ENCODE data around the gene CELF6. TPM values are rescaled to one million over a fixed set of nuclear protein-coding genes. Genes with fewer than 3 reads are reported as not detected.

CELF6 gene
- total RNA-seq (0.99 TPM), polyA plus RNA-seq (17.7 TPM)
- long read RNA-seq, donor 1: 0 reads
- long read RNA-seq, donor 2: 0 reads
- long read RNA-seq, donor 3: 0 reads
- long read RNA-seq, donor 4: 0 reads
- long read RNA-seq, donor 5: 0 reads
- long read RNA-seq, donor 6: 0 reads
- long read RNA-seq, donor 7: 0 reads
- long read RNA-seq, donor 8: 0 reads
- long read RNA-seq, donor 9: 0 reads
- long read RNA-seq, donor 10: 0 reads

- no peak within 1 kb of the TSS for H3K27ac ChIP-seq (ENCODE audit: low read depth in 1 of 2, low read length in 1 of 2)
- 1% methylated on average over 57 of the region's 58 CpGs for WGBS
These were observed at the start of gene CELF6 for GRCh38 chr15:72319985-72320671. TSS of gene CELF6 (minus strand) at chr15:72320157. CDS start at chr15:72319874, 283 bp downstream.

GRCh38 chr15:72368899-72369298 lies 48.9 kb upstream of the CELF6 start:
- H3K4me3 ChIP-seq (ENCODE audit: low read length in 2 of 2): no peak overlapping the region
- no peaks in the 10 kb centered on the region for H3K9me3 ChIP-seq (ENCODE audit: control insufficient read depth in 2 of 2, insufficient read depth in 1 of 2, low read length in 1 of 2)
- H3K4me1 ChIP-seq (ENCODE audit: control insufficient read depth in 2 of 2, insufficient read depth in 2 of 2, low read length in 2 of 2): peaks cover 3 to 9% of the 10 kb centered on the region in 2 donors
- DNase-seq (ENCODE audit: low read depth in 6 of 9, low spot score in 9 of 9): no peak
- H3K27ac ChIP-seq (ENCODE audit: low read depth in 1 of 2, low read length in 1 of 2): no peak overlapping the region
- peaks cover 6 to 18% of the 10 kb centered on the region in 2 donors for H3K36me3 ChIP-seq (ENCODE audit: control insufficient read depth in 2 of 2, insufficient read depth in 2 of 2, low read length in 1 of 2)
- no peaks in the 10 kb centered on the region for H3K27me3 ChIP-seq (ENCODE audit: control insufficient read depth in 2 of 2, insufficient read depth in 1 of 2, low read length in 1 of 2)
- WGBS: 96% methylated on average over 2 of the region's 2 CpGs

More at GRCh38 chr15:72319985-72320671, at the start of gene CELF6:
- Histone ChIP-seq H3K9me3 (ENCODE audit: control insufficient read depth in 2 of 2, insufficient read depth in 1 of 2, low read length in 1 of 2) (no peaks in the 10 kb centered on the region), H3K27me3 (ENCODE audit: control insufficient read depth in 2 of 2, insufficient read depth in 1 of 2, low read length in 1 of 2) (peaks cover 6 to 32% of the 10 kb centered on the region in 2 donors), H3K4me3 (ENCODE audit: low read length in 2 of 2) (peak within 1 kb of the TSS; percentile 24 to 52), H3K36me3 (ENCODE audit: control insufficient read depth in 2 of 2, insufficient read depth in 2 of 2, low read length in 1 of 2) (no peaks in the 10 kb centered on the region), H3K4me1 (ENCODE audit: control insufficient read depth in 2 of 2, insufficient read depth in 2 of 2, low read length in 2 of 2) (peaks cover 4 to 7% of the 10 kb centered on the region in 2 donors)
- DNase-seq (ENCODE audit: low read depth in 6 of 9, low spot score in 9 of 9): peak in 8 of 9 donors; percentile 24 to 81 (median 64)

GRCh38 chr15:72368325-72368724 lies 48.4 kb upstream of the CELF6 start:
- Histone ChIP-seq H3K4me3 (ENCODE audit: low read length in 2 of 2) (no peak overlapping the region), H3K4me1 (ENCODE audit: control insufficient read depth in 2 of 2, insufficient read depth in 2 of 2, low read length in 2 of 2) (peaks cover 3 to 9% of the 10 kb centered on the region in 2 donors), H3K27ac (ENCODE audit: low read depth in 1 of 2, low read length in 1 of 2) (no peak overlapping the region), H3K9me3 (ENCODE audit: control insufficient read depth in 2 of 2, insufficient read depth in 1 of 2, low read length in 1 of 2) (no peaks in the 10 kb centered on the region), H3K27me3 (ENCODE audit: control insufficient read depth in 2 of 2, insufficient read depth in 1 of 2, low read length in 1 of 2) (no peaks in the 10 kb centered on the region), H3K36me3 (ENCODE audit: control insufficient read depth in 2 of 2, insufficient read depth in 2 of 2, low read length in 1 of 2) (peaks cover 6 to 20% of the 10 kb centered on the region in 2 donors)
- no peak for DNase-seq (ENCODE audit: low read depth in 6 of 9, low spot score in 9 of 9)
- WGBS: 69% methylated on average over 2 of the region's 2 CpGs

- H3K4me1 ChIP-seq (ENCODE audit: control insufficient read depth in 2 of 2, insufficient read depth in 2 of 2, low read length in 2 of 2): peaks cover 3 to 9% of the 10 kb centered on the region in 2 donors
- no peaks in the 10 kb centered on the region for H3K9me3 ChIP-seq (ENCODE audit: control insufficient read depth in 2 of 2, insufficient read depth in 1 of 2, low read length in 1 of 2)
- H3K36me3 ChIP-seq (ENCODE audit: control insufficient read depth in 2 of 2, insufficient read depth in 2 of 2, low read length in 1 of 2): peaks cover 6 to 20% of the 10 kb centered on the region in 2 donors
- DNase-seq (ENCODE audit: low read depth in 6 of 9, low spot score in 9 of 9): peak in 6 of 9 donors; percentile 23 to 68 (median 37)
- H3K27me3 ChIP-seq (ENCODE audit: control insufficient read depth in 2 of 2, insufficient read depth in 1 of 2, low read length in 1 of 2): no peaks in the 10 kb centered on the region
- 47% methylated on average over 1 of the region's 1 CpG for WGBS
- no peak overlapping the region for H3K27ac ChIP-seq (ENCODE audit: low read depth in 1 of 2, low read length in 1 of 2)
- no peak overlapping the region for H3K4me3 ChIP-seq (ENCODE audit: low read length in 2 of 2)
These were observed 45.9 kb upstream of the CELF6 start for GRCh38 chr15:72365844-72366243.

- no peak for DNase-seq (ENCODE audit: low read depth in 6 of 9, low spot score in 9 of 9)
- no peak overlapping the region for H3K4me3 ChIP-seq (ENCODE audit: low read length in 2 of 2)
- no peaks in the 10 kb centered on the region for H3K9me3 ChIP-seq (ENCODE audit: control insufficient read depth in 2 of 2, insufficient read depth in 1 of 2, low read length in 1 of 2)
- H3K27ac ChIP-seq (ENCODE audit: low read depth in 1 of 2, low read length in 1 of 2): no peak overlapping the region
- peaks cover 6 to 11% of the 10 kb centered on the region in 2 donors for H3K36me3 ChIP-seq (ENCODE audit: control insufficient read depth in 2 of 2, insufficient read depth in 2 of 2, low read length in 1 of 2)
- H3K4me1 ChIP-seq (ENCODE audit: control insufficient read depth in 2 of 2, insufficient read depth in 2 of 2, low read length in 2 of 2): peaks cover under 1 to 3% of the 10 kb centered on the region in 2 donors
- no peaks in the 10 kb centered on the region for H3K27me3 ChIP-seq (ENCODE audit: control insufficient read depth in 2 of 2, insufficient read depth in 1 of 2, low read length in 1 of 2)
- WGBS: 94% methylated on average over 1 of the region's 1 CpG
These were observed 41.2 kb upstream of the CELF6 start for GRCh38 chr15:72361176-72361575.

- no peak overlapping the region for H3K4me3 ChIP-seq (ENCODE audit: low read length in 2 of 2)
- H3K36me3 ChIP-seq (ENCODE audit: control insufficient read depth in 2 of 2, insufficient read depth in 2 of 2, low read length in 1 of 2): peaks cover 26 to 28% of the 10 kb centered on the region in 2 donors
- H3K9me3 ChIP-seq (ENCODE audit: control insufficient read depth in 2 of 2, insufficient read depth in 1 of 2, low read length in 1 of 2): no peaks in the 10 kb centered on the region
- no peak overlapping the region for H3K27ac ChIP-seq (ENCODE audit: low read depth in 1 of 2, low read length in 1 of 2)
- WGBS: 90% methylated on average over 7 of the region's 7 CpGs
- H3K27me3 ChIP-seq (ENCODE audit: control insufficient read depth in 2 of 2, insufficient read depth in 1 of 2, low read length in 1 of 2): no peaks in the 10 kb centered on the region
- H3K4me1 ChIP-seq (ENCODE audit: control insufficient read depth in 2 of 2, insufficient read depth in 2 of 2, low read length in 2 of 2): no peaks in the 10 kb centered on the region
- DNase-seq (ENCODE audit: low read depth in 6 of 9, low spot score in 9 of 9): no peak
These were observed 38.8 kb upstream of the CELF6 start for GRCh38 chr15:72358650-72359171.

- no peaks in the 10 kb centered on the region for H3K9me3 ChIP-seq (ENCODE audit: control insufficient read depth in 2 of 2, insufficient read depth in 1 of 2, low read length in 1 of 2)
- WGBS: 99% methylated on average over 3 of the region's 3 CpGs
- no peak overlapping the region for H3K27ac ChIP-seq (ENCODE audit: low read depth in 1 of 2, low read length in 1 of 2)
- no peak overlapping the region for H3K4me3 ChIP-seq (ENCODE audit: low read length in 2 of 2)
- no peaks in the 10 kb centered on the region for H3K4me1 ChIP-seq (ENCODE audit: control insufficient read depth in 2 of 2, insufficient read depth in 2 of 2, low read length in 2 of 2)
- no peak for DNase-seq (ENCODE audit: low read depth in 6 of 9, low spot score in 9 of 9)
- peaks cover 27 to 30% of the 10 kb centered on the region in 2 donors for H3K36me3 ChIP-seq (ENCODE audit: control insufficient read depth in 2 of 2, insufficient read depth in 2 of 2, low read length in 1 of 2)
- H3K27me3 ChIP-seq (ENCODE audit: control insufficient read depth in 2 of 2, insufficient read depth in 1 of 2, low read length in 1 of 2): no peaks in the 10 kb centered on the region
These were observed 38.2 kb upstream of the CELF6 start for GRCh38 chr15:72358121-72358520.

- DNase-seq (ENCODE audit: low read depth in 6 of 9, low spot score in 9 of 9): no peak
- Histone ChIP-seq H3K36me3 (ENCODE audit: control insufficient read depth in 2 of 2, insufficient read depth in 2 of 2, low read length in 1 of 2) (peaks cover 55% of the 10 kb centered on the region in 2 donors), H3K4me3 (ENCODE audit: low read length in 2 of 2) (no peak overlapping the region), H3K4me1 (ENCODE audit: control insufficient read depth in 2 of 2, insufficient read depth in 2 of 2, low read length in 2 of 2) (no peaks in the 10 kb centered on the region), H3K27me3 (ENCODE audit: control insufficient read depth in 2 of 2, insufficient read depth in 1 of 2, low read length in 1 of 2) (no peaks in the 10 kb centered on the region), H3K9me3 (ENCODE audit: control insufficient read depth in 2 of 2, insufficient read depth in 1 of 2, low read length in 1 of 2) (no peaks in the 10 kb centered on the region), H3K27ac (ENCODE audit: low read depth in 1 of 2, low read length in 1 of 2) (no peak overlapping the region)
- whole genome bisulfite sequencing: 100% methylated on average over 1 of the region's 1 CpG
These were observed 34.5 kb upstream of the CELF6 start for GRCh38 chr15:72354496-72354895.

GRCh38 chr15:72353266-72353665 lies 33.3 kb upstream of the CELF6 start:
- H3K27ac ChIP-seq (ENCODE audit: low read depth in 1 of 2, low read length in 1 of 2): no peak overlapping the region
- H3K36me3 ChIP-seq (ENCODE audit: control insufficient read depth in 2 of 2, insufficient read depth in 2 of 2, low read length in 1 of 2): peaks cover 64 to 65% of the 10 kb centered on the region in 2 donors
- no peak for DNase-seq (ENCODE audit: low read depth in 6 of 9, low spot score in 9 of 9)
- no peaks in the 10 kb centered on the region for H3K9me3 ChIP-seq (ENCODE audit: control insufficient read depth in 2 of 2, insufficient read depth in 1 of 2, low read length in 1 of 2)
- H3K4me1 ChIP-seq (ENCODE audit: control insufficient read depth in 2 of 2, insufficient read depth in 2 of 2, low read length in 2 of 2): no peaks in the 10 kb centered on the region
- H3K27me3 ChIP-seq (ENCODE audit: control insufficient read depth in 2 of 2, insufficient read depth in 1 of 2, low read length in 1 of 2): no peaks in the 10 kb centered on the region
- no peak overlapping the region for H3K4me3 ChIP-seq (ENCODE audit: low read length in 2 of 2)
- WGBS: 98% methylated on average over 2 of the region's 2 CpGs
